H9 (cell line): Measurements from ENCODE around the gene IFNL1. TPM values are rescaled to one million over a fixed set of nuclear protein-coding genes. Genes with fewer than 3 reads are reported as not detected.

Source experiments
- DNase-seq: peaks from one replicate; pipeline ENCODE4 v3.0.0-alpha.2; 2017
- H2AFZ ChIP-seq: one replicate; pipeline ENCODE4 v1.6.1; 2013; ENCODE audit warnings: mild to moderate bottlenecking, low read length, control low read depth, moderate library complexity
- H2AK5ac ChIP-seq: 2 replicates; pipeline ENCODE4 v1.6.1; 2013; ENCODE audit warnings: low read length, control low read depth, mixed read lengths; ENCODE audit not compliant: insufficient read length
- H2BK120ac ChIP-seq: one replicate; pipeline ENCODE4 v1.6.1; 2013; ENCODE audit warnings: low read depth, mild to moderate bottlenecking, low read length, control low read depth, inconsistent platforms; ENCODE audit not compliant: poor library complexity, severe bottlenecking
- H2BK12ac ChIP-seq: 2 replicates; pipeline ENCODE4 v1.6.1; 2013; ENCODE audit warnings: low read length, control low read depth, mixed read lengths, low read depth; ENCODE audit not compliant: insufficient read length
- H2BK15ac ChIP-seq: 2 replicates; pipeline ENCODE4 v1.6.1; 2013; ENCODE audit warnings: low read depth, low read length, control low read depth
- H2BK20ac ChIP-seq: one replicate; pipeline ENCODE4 v1.6.1; 2013; ENCODE audit warnings: low read depth, mild to moderate bottlenecking, low read length, control low read depth, inconsistent platforms; ENCODE audit not compliant: poor library complexity, severe bottlenecking
- H2BK5ac ChIP-seq: 2 replicates; pipeline ENCODE4 v1.6.1; 2013; ENCODE audit warnings: low read length, control low read depth, mixed read lengths; ENCODE audit not compliant: insufficient read length
- H3K14ac ChIP-seq: 2 replicates; pipeline ENCODE4 v1.6.1; 2013; ENCODE audit warnings: low read length, control low read depth; ENCODE audit not compliant: insufficient read depth
- H3K18ac ChIP-seq: 2 replicates; pipeline ENCODE4 v1.6.1; 2013; ENCODE audit warnings: low read depth, mild to moderate bottlenecking, mixed read lengths, low read length, control low read depth; ENCODE audit not compliant: insufficient read length
- H3K23ac ChIP-seq: 2 replicates; pipeline ENCODE4 v1.6.1; 2013; ENCODE audit warnings: low read length, control low read depth, mixed read lengths, low read depth; ENCODE audit not compliant: insufficient read length
- H3K23me2 ChIP-seq: 2 replicates; pipeline ENCODE4 v1.6.1; 2013; ENCODE audit warnings: low read depth, mild to moderate bottlenecking, mixed read lengths, low read length, control low read depth; ENCODE audit not compliant: insufficient read length, poor library complexity, severe bottlenecking
- H3K27ac ChIP-seq: 2 replicates; pipeline ENCODE4 v1.5.1; 2013; ENCODE audit warnings: low read length, control low read depth, mixed read lengths, low read depth; ENCODE audit not compliant: insufficient read length
- H3K27me3 ChIP-seq: 2 replicates; pipeline ENCODE4 v1.6.1; 2013; ENCODE audit warnings: low read length, control low read depth, inconsistent platforms; ENCODE audit not compliant: insufficient read depth
- H3K4ac ChIP-seq: 2 replicates; pipeline ENCODE4 v1.6.1; 2013; ENCODE audit warnings: low read depth, mild to moderate bottlenecking, control low read depth, inconsistent platforms, low read length, moderate library complexity
- H3K4me1 ChIP-seq: 2 replicates; pipeline ENCODE4 v1.6.1; 2013; ENCODE audit warnings: low read length, control low read depth, inconsistent platforms; ENCODE audit not compliant: insufficient read depth
- H3K4me2 ChIP-seq: 2 replicates; pipeline ENCODE4 v1.6.1; 2013; ENCODE audit warnings: low read length, control low read depth, mixed read lengths; ENCODE audit not compliant: insufficient read length, insufficient read depth
- H3K56ac ChIP-seq: 2 replicates; pipeline ENCODE4 v1.6.1; 2013; ENCODE audit warnings: low read depth, mild to moderate bottlenecking, mixed read lengths, low read length, control low read depth; ENCODE audit not compliant: insufficient read length
- H3K79me1 ChIP-seq: 2 replicates; pipeline ENCODE4 v1.6.1; 2013; ENCODE audit warnings: low read depth, mild to moderate bottlenecking, moderate library complexity, low read length, control low read depth, inconsistent platforms; ENCODE audit not compliant: insufficient read depth, poor library complexity, severe bottlenecking
- H3K79me2 ChIP-seq: 2 replicates; pipeline ENCODE4 v1.6.1; 2013; ENCODE audit warnings: low read length, control low read depth, inconsistent platforms; ENCODE audit not compliant: insufficient read depth
- H3K9ac ChIP-seq: 2 replicates; pipeline ENCODE4 v1.6.1; 2013; ENCODE audit warnings: low read length, control low read depth, mixed read lengths; ENCODE audit not compliant: insufficient read length; ENCODE audit errors: extremely low read depth
- H3K9me3 ChIP-seq: one replicate; pipeline ENCODE4 v1.6.1; 2013; ENCODE audit warnings: low read depth, low read length, inconsistent platforms; ENCODE audit not compliant: control insufficient read depth
- H3T11ph ChIP-seq: one replicate; pipeline ENCODE4 v1.6.1; 2013; ENCODE audit warnings: mild to moderate bottlenecking, low read length, control low read depth, inconsistent platforms
- H4K20me1 ChIP-seq: one replicate; pipeline ENCODE4 v1.6.1; 2013; ENCODE audit not compliant: control insufficient read depth, insufficient read length, insufficient read depth
- H4K5ac ChIP-seq: 2 replicates; pipeline ENCODE4 v1.6.1; 2013; ENCODE audit warnings: low read depth, mild to moderate bottlenecking, mixed read lengths, low read length, control low read depth; ENCODE audit not compliant: insufficient read length
- H4K8ac ChIP-seq: replicated peaks from 2 replicates; pipeline ENCODE4 v1.6.1; 2013; ENCODE audit warnings: low read length, control low read depth, mixed read lengths, low read depth; ENCODE audit not compliant: insufficient read length
- H4K91ac ChIP-seq: 2 replicates; pipeline ENCODE4 v1.6.1; 2013; ENCODE audit warnings: low read depth, mild to moderate bottlenecking, moderate library complexity, mixed read lengths, low read length, control low read depth; ENCODE audit not compliant: insufficient read length
- H3K27ac Mint-ChIP-seq, 3 experiments: 2 replicates in 2 of 3; 3 replicates in 1 of 3; pipeline ENCODE4 v1.8.0; 2020 to 2021; ENCODE audit warnings: mixed read lengths in 3 of 3, mild to moderate bottlenecking in 1 of 3, moderate library complexity in 1 of 3
- H3K27me3 Mint-ChIP-seq: 2 replicates; pipeline ENCODE4 v1.8.0; 2021; ENCODE audit warnings: low read depth, mild to moderate bottlenecking, moderate library complexity, mixed read lengths
- H3K36me3 Mint-ChIP-seq, 3 experiments: 2 replicates in 2 of 3; 3 replicates in 1 of 3; pipeline ENCODE4 v1.8.0; 2020 to 2021; ENCODE audit warnings: low read depth in 3 of 3, mixed read lengths in 3 of 3; ENCODE audit not compliant: insufficient read depth in 1 of 3
- H3K4me1 Mint-ChIP-seq, 2 experiments: 2 replicates each; pipeline ENCODE4 v1.8.0; 2020; ENCODE audit warnings: mixed read lengths in 2 of 2
- H3K4me3 Mint-ChIP-seq, 2 experiments: 2 replicates in 1 of 2; 3 replicates in 1 of 2; pipeline ENCODE4 v1.8.0; 2020 to 2021; ENCODE audit warnings: mild to moderate bottlenecking in 2 of 2, mixed read lengths in 2 of 2, moderate library complexity in 1 of 2
- H3K9me3 Mint-ChIP-seq, 2 experiments: 2 replicates in 1 of 2; 3 replicates in 1 of 2; pipeline ENCODE4 v1.8.0; 2020; ENCODE audit warnings: mild to moderate bottlenecking in 2 of 2, mixed read lengths in 2 of 2, moderate library complexity in 1 of 2
- CTCF ChIP-seq: fragments of 200-600 bp; sonication (generic); conservative IDR thresholded peaks from 3 replicates; pipeline ENCODE4 v1.8.0; 2021; ENCODE audit warnings: antibody characterized with exemption, mild to moderate bottlenecking
- WGBS: extraction: QIAGEN DNeasy Blood & Tissue Kit; methylation state at CpG from one replicate; pipeline ENCODE4 v1.1.7; 2013; ENCODE audit warnings: missing lambda C conversion rate, low lambda C conversion rate, mixed read lengths; ENCODE audit not compliant: insufficient read length; ENCODE audit errors: extremely low coverage; 5-methylcytosine and 5-hydroxymethylcytosine counted together
- total RNA-seq: library from RNA; stranded (reverse); gene quantifications from 2 replicates; pipeline ENCODE4 v1.2.1, GENCODE V29; 2021

The IFNL1 gene
- total RNA-seq, 1 experiment from 2014 or later = not detected

- no CpG with 5 or more reads among the region's 7 CpGs for WGBS
- no peak for TF ChIP-seq CTCF
Observed at GRCh38 chr19:39329948-39330347, 33.7 kb downstream of the IFNL1 start.

More at GRCh38 chr19:39329948-39330347, 33.7 kb downstream of the IFNL1 start:
- no peak overlapping the region for H2BK120ac ChIP-seq
- H2AK5ac ChIP-seq = no peak overlapping the region
- H3K14ac ChIP-seq = no peak overlapping the region
- H3K23me2 ChIP-seq = no peaks in the 10 kb centered on the region
- no peak overlapping the region for H3K9ac ChIP-seq
- H4K8ac ChIP-seq = no peak overlapping the region
- H3K27ac ChIP-seq = no peak overlapping the region
- no peak overlapping the region for H4K91ac ChIP-seq
- no peaks in the 10 kb centered on the region for H4K20me1 ChIP-seq
- H3K36me3 Mint-ChIP-seq = no peaks in the 10 kb centered on the region; a peak in 1 of 7 replicates
- H3K9me3 ChIP-seq = no peaks in the 10 kb centered on the region
- H3K79me2 ChIP-seq = no peaks in the 10 kb centered on the region
- H2BK15ac ChIP-seq = no peak overlapping the region
- no peaks in the 10 kb centered on the region; a peak in 1 of 5 replicates for H3K9me3 Mint-ChIP-seq
- H3K23ac ChIP-seq = no peak overlapping the region
- H3K56ac ChIP-seq = no peak overlapping the region
- H3K4me2 ChIP-seq = no peak overlapping the region
- H2AFZ ChIP-seq = no peak overlapping the region
- H2BK12ac ChIP-seq = no peak overlapping the region
- no peak for DNase-seq
- 0 out of 2 replicates have a peak, but pooled peaks cover 2% of the 10 kb centered on the region for H3K27me3 ChIP-seq
- no peak overlapping the region for H3K4me3 Mint-ChIP-seq
- H3K4me1 ChIP-seq = no peaks in the 10 kb centered on the region
- H3K27me3 Mint-ChIP-seq = peaks cover 34% of the 10 kb centered on the region
- H3K4me1 Mint-ChIP-seq = peaks cover 10 to 17% of the 10 kb centered on the region in 2 experiments
- no peak overlapping the region for H3T11ph ChIP-seq
- no peak overlapping the region for H3K18ac ChIP-seq
- H4K5ac ChIP-seq = no peak overlapping the region
- no peaks in the 10 kb centered on the region for H3K79me1 ChIP-seq
- H3K4ac ChIP-seq = no peak overlapping the region
- H3K27ac Mint-ChIP-seq = no peak overlapping the region
- no peak overlapping the region for H2BK20ac ChIP-seq
- H2BK5ac ChIP-seq = no peak overlapping the region
